GM12878 (cell line): ENCODE data around the gene CAMKMT. TPM values are rescaled to one million over a fixed set of nuclear protein-coding genes. Genes with fewer than 3 reads are reported as not detected.

Experiments used
- ATAC-seq: fragments of 200-7000 bp; cut with Tn5 transposase; 3 replicates; pipeline ENCODE4 v1.9.1; 2020; ENCODE audit warnings: mild to moderate bottlenecking, moderate library complexity
- BruUV-seq: library from RNA; stranded (reverse); fragments of 400-500 nt; replicated peaks from 2 replicates; lab custom pipeline; 2021; lab: Mats Ljungman, UMichigan
- CTCF ChIA-PET: fragments of 300-600 bp; sonication (Branson Sonifier 250); formaldehyde crosslinking; extraction: SDS; loops from one replicate; lab custom pipeline; 2021; ENCODE audit warnings: inconsistent platforms; lab: Yijun Ruan, JAX
- POLR2A ChIA-PET: fragments of 350-600 bp; formaldehyde crosslinking; extraction: SDS; loops from one replicate; lab custom pipeline; 2021; ENCODE audit warnings: inconsistent platforms; lab: Charles Lee
- RAD21 ChIA-PET: fragments of 300-600 bp; sonication (Branson Sonifier 250); formaldehyde crosslinking; loops from one replicate; lab custom pipeline; 2023; ENCODE audit warnings: antibody characterized with exemption; ENCODE audit not compliant: unreplicated experiment; lab: Charles Lee
- SMC1A ChIA-PET: fragments of 300-600 bp; sonication (Branson Sonifier 250); formaldehyde crosslinking; loops from one replicate; lab custom pipeline; 2023; ENCODE audit not compliant: unreplicated experiment, uncharacterized antibody; lab: Charles Lee
- DNase-seq: peaks from one replicate; pipeline ENCODE4 v3.0.0-alpha.2; 2011; ENCODE audit warnings: low read depth, low spot score
- FAIRE-seq: peaks from 3 replicates; lab custom pipeline; 2011; peaks lifted over from hg19 to GRCh38; lab: Jason Lieb, UNC
- H2AFZ ChIP-seq: 2 replicates; pipeline ENCODE4 v1.6.0; 2011; ENCODE audit warnings: low read depth, low read length, control low read depth; ENCODE audit not compliant: control insufficient read depth
- H3K27ac ChIP-seq: 2 replicates; pipeline ENCODE4 v1.5.1; 2011; ENCODE audit warnings: control low read depth; ENCODE audit not compliant: control insufficient read depth, insufficient read depth
- H3K27me3 ChIP-seq, 2 experiments: replicated peaks in 1 of 2; 2 replicates each; pipeline versions ENCODE4 v1.6.0 to v1.6.1; 2011; ENCODE audit warnings: low read length in 1 of 2; ENCODE audit not compliant: control insufficient read depth in 2 of 2, insufficient read depth in 2 of 2
- H3K36me3 ChIP-seq, 2 experiments: 2 replicates each; pipeline ENCODE4 v1.5.1; 2011; ENCODE audit warnings: low read length in 1 of 2; ENCODE audit not compliant: control insufficient read depth in 2 of 2, insufficient read depth in 2 of 2
- H3K4me1 ChIP-seq: 2 replicates; pipeline ENCODE4 v1.6.1; 2011; ENCODE audit warnings: mild to moderate bottlenecking, low read length, moderate library complexity, mixed read lengths; ENCODE audit not compliant: control insufficient read depth, insufficient read depth
- H3K4me2 ChIP-seq: 2 replicates; pipeline ENCODE4 v1.6.0; 2011; ENCODE audit warnings: control low read depth; ENCODE audit not compliant: control insufficient read depth, insufficient read depth
- H3K4me3 ChIP-seq: fragments of 200-600 bp; sonication (generic); 2 replicates; pipeline ENCODE4 v1.5.1; 2016
- H3K79me2 ChIP-seq: 2 replicates; pipeline ENCODE4 v1.6.0; 2011; ENCODE audit warnings: low read length; ENCODE audit not compliant: control insufficient read depth, insufficient read depth
- H3K9ac ChIP-seq: 2 replicates; pipeline ENCODE4 v1.8.0; 2011; ENCODE audit warnings: low read length, control low read depth, mixed read lengths; ENCODE audit not compliant: control insufficient read depth, insufficient read depth
- H3K9me3 ChIP-seq: replicated peaks from 3 replicates; pipeline ENCODE4 v1.5.1; 2011; ENCODE audit warnings: mild to moderate bottlenecking, low read length; ENCODE audit not compliant: control insufficient read depth, insufficient read depth
- H4K20me1 ChIP-seq: 2 replicates; pipeline ENCODE4 v1.6.0; 2011; ENCODE audit not compliant: control insufficient read depth, insufficient read depth
- BMI1 ChIP-seq: fragments of 450-650 bp; IDR thresholded peaks from 2 replicates; pipeline ENCODE4 v1.6.1; 2016; ENCODE audit warnings: mild to moderate bottlenecking, moderate library complexity, borderline replicate concordance
- CBX3 ChIP-seq: fragments of 200-600 bp; sonication (generic); IDR thresholded peaks from 2 replicates; pipeline ENCODE4 v1.6.1; 2016; ENCODE audit warnings: low read depth, borderline replicate concordance
- EP300 ChIP-seq, 2 experiments: fragments of 150-350 bp in 1 of 2; IDR thresholded peaks; 2 replicates each; pipeline ENCODE4 v1.6.1; 2011 to 2012; ENCODE audit warnings: low read depth in 2 of 2, low read length in 2 of 2, borderline replicate concordance in 1 of 2, improper control_type of control experiment in 1 of 2, inconsistent platforms in 1 of 2; ENCODE audit not compliant: control insufficient read depth in 1 of 2
- HSF1 ChIP-seq: fragments of 150-350 bp; IDR thresholded peaks from 2 replicates; pipeline ENCODE4 v1.6.1; 2014; ENCODE audit warnings: mild to moderate bottlenecking, low read depth, low read length
- IRF3 ChIP-seq: fragments of 450-650 bp; IDR thresholded peaks from 2 replicates; pipeline ENCODE4 v1.6.1; 2014; ENCODE audit warnings: mild to moderate bottlenecking
- MTA2 ChIP-seq: fragments of 450-650 bp; IDR thresholded peaks from 2 replicates; pipeline ENCODE4 v1.6.1; 2016; ENCODE audit warnings: low read depth, mild to moderate bottlenecking, moderate library complexity
- NFYB ChIP-seq: IDR thresholded peaks from 2 replicates; pipeline ENCODE4 v1.6.1; 2011; ENCODE audit warnings: low read depth, mild to moderate bottlenecking, low read length, improper control_type of control experiment, moderate library complexity; ENCODE audit not compliant: insufficient read depth
- POLR2A ChIP-seq: IDR thresholded peaks from 2 replicates; pipeline ENCODE4 v1.6.1; 2011; ENCODE audit warnings: low read depth, mild to moderate bottlenecking, low read length
- RB1 ChIP-seq: fragments of 450-650 bp; formaldehyde crosslinking; IDR thresholded peaks from 2 replicates; pipeline ENCODE4 v1.6.1; 2017; ENCODE audit warnings: mild to moderate bottlenecking, borderline replicate concordance
- RCOR1 ChIP-seq: conservative IDR thresholded peaks from 2 replicates; pipeline ENCODE4 v1.6.1; 2012; ENCODE audit warnings: low read depth, low read length, improper control_type of control experiment
- RUNX3 ChIP-seq: IDR thresholded peaks from 2 replicates; pipeline ENCODE4 v1.6.1; 2012; ENCODE audit warnings: low read length, inconsistent platforms
- SMARCA5 ChIP-seq: fragments of 450-650 bp; IDR thresholded peaks from 2 replicates; pipeline ENCODE4 v1.6.1; 2017; ENCODE audit warnings: mild to moderate bottlenecking
- SP1 ChIP-seq: IDR thresholded peaks from one replicate; pipeline ENCODE4 v1.6.1; 2011; ENCODE audit warnings: low read depth, low read length
- SUZ12 ChIP-seq: fragments of 200-600 bp; sonication (generic); IDR thresholded peaks from one replicate; pipeline ENCODE4 v1.6.1; 2018; ENCODE audit warnings: antibody characterized with exemption, mild to moderate bottlenecking; ENCODE audit not compliant: unreplicated experiment
- TCF7 ChIP-seq: IDR thresholded peaks from 2 replicates; pipeline ENCODE4 v1.6.1; 2014; ENCODE audit warnings: antibody characterized with exemption, borderline replicate concordance
- WRNIP1 ChIP-seq: IDR thresholded peaks from 2 replicates; pipeline ENCODE4 v1.6.1; 2011; ENCODE audit warnings: low read depth, low read length, improper control_type of control experiment, borderline replicate concordance
- ZSCAN29 ChIP-seq: fragments of 450-650 bp; IDR thresholded peaks from 2 replicates; pipeline ENCODE4 v1.6.1; 2017; ENCODE audit warnings: mild to moderate bottlenecking, moderate library complexity
- WGBS: methylation state at CpG from one replicate; pipeline ENCODE4 v1.1.6; 2016; ENCODE audit warnings: low lambda C conversion rate; ENCODE audit not compliant: insufficient replicate concordance, insufficient coverage; ENCODE audit errors: missing lambda C conversion rate; 5-methylcytosine and 5-hydroxymethylcytosine counted together
- in situ Hi-C: fragments of 300-500 bp; cut with MboI; formaldehyde crosslinking; loops from 9 replicates; pipeline ENCODE4 v1.14.3; 2018; ENCODE audit warnings: mixed read lengths
- intact Hi-C: fragments of 100-400 bp; cut with micrococcal nuclease; formaldehyde crosslinking; loops from one replicate; pipeline ENCODE4 v1.14.2; 2022; ENCODE audit not compliant: unreplicated experiment
- polyA plus RNA-seq, 11 experiments: library from polyadenylated mRNA; depleted of rRNA in 4 of 11; unstranded in 6 of 11; stranded (reverse) in 5 of 11; fragments of >200 nt; fragmentation: Nextera tagmentation in 4 of 11; fragmentation: Illumina TruSeq in 1 of 11; extraction: Ambion mirVana in 4 of 11; extraction: Trizol in 1 of 11; gene quantifications; 1 replicate in 1 of 11; 2 replicates in 10 of 11; pipeline versions ENCODE4 v1.2.1 to v1.2.3, GENCODE V29; 2011 to 2016; ENCODE audit warnings: inconsistent platforms in 2 of 11, missing spikeins in 2 of 11, low read depth in 1 of 11
- total RNA-seq, 4 experiments: library from RNA; depleted of rRNA in 3 of 4; stranded (reverse); fragments of >200 nt in 3 of 4; fragmentation: Illumina TruSeq in 1 of 4; extraction: Trizol in 1 of 4; gene quantifications; 2 replicates each; pipeline versions ENCODE4 v1.2.1 to v1.2.3, GENCODE V29; 2013 to 2021
- TF ChIP-seq, protein P1 (sequence below): IDR thresholded peaks from 2 replicates; pipeline ENCODE4 v1.6.1; 2012; ENCODE audit warnings: low read depth, low read length, improper control_type of control experiment

The CAMKMT gene
- total and polyA plus RNA-seq, 10 of the 15 experiments (the other 5 are each of a cell fraction or from before 2014, with no cell fraction given), result 2.7 to 16.0 (median 11.8) TPM

DNA sequence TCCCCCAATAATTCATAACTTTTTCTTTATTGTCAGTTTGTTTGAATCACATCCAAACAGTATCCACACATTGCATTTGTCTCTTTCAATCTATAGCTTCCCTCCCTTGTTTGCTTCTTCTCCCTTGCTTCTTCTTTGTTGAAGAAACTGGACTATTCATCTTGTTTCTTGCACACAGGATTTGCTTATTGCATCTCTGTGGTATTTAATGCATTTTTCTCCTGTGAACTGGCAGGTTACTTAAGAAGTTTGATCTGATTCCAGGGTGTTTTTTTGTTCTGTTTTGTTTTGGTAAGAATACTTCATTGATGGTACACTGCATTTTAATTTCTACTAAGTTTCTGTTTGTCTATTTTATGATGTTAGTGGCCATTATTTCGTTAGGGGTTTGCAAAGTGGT lies 166.8 kb downstream of the CAMKMT start:
- H3K27ac ChIP-seq, result no peak overlapping the region
- POLR2A ChIA-PET, result no interaction called here
- intact Hi-C loops (no loop called here), in situ Hi-C loops (no loop called here)
- no peak overlapping the region for H2AFZ ChIP-seq
- FAIRE-seq (no peak), ATAC-seq (no peak), DNase-seq (no peak)
- TF ChIP-seq CBX3 (no peak), BMI1 (no peak), SUZ12 (no peak), EP300 (IDR thresholded peaks at IDR 0.05; ENCODE audit: borderline replicate concordance in 1 of 2, control insufficient read depth in 1 of 2, low read depth in 2 of 2, low read length in 2 of 2) (no peak)
- TF ChIP-seq, protein P1, sequence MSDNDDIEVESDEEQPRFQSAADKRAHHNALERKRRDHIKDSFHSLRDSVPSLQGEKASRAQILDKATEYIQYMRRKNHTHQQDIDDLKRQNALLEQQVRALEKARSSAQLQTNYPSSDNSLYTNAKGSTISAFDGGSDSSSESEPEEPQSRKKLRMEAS, result no peak
- H3K36me3 ChIP-seq, result no peaks in the 10 kb centered on the region
- no peaks in the 10 kb centered on the region for H4K20me1 ChIP-seq
- no peak overlapping the region for H3K9ac ChIP-seq
- no TSS peak for BruUV-seq
- CTCF ChIA-PET, result interaction anchor here (2.9 kb wide), 1 partner anchor 13 kb away, joined by 8 read pairs; no protein-coding TSS in a partner anchor
- SMC1A ChIA-PET, result no interaction called here
- no peaks in the 10 kb centered on the region for H3K27me3 ChIP-seq
- RAD21 ChIA-PET, result interaction anchor here (0.6 kb wide), 1 partner anchor 12 kb away, joined by 3 read pairs; no protein-coding TSS in a partner anchor
- no peak overlapping the region for H3K4me3 ChIP-seq
- no peaks in the 10 kb centered on the region for H3K9me3 ChIP-seq
- no peaks in the 10 kb centered on the region for H3K79me2 ChIP-seq
- H3K4me2 ChIP-seq, result no peak overlapping the region
- H3K4me1 ChIP-seq, result no peaks in the 10 kb centered on the region
- WGBS, result 95% methylated on average over 1 of the region's 1 CpG

DNA sequence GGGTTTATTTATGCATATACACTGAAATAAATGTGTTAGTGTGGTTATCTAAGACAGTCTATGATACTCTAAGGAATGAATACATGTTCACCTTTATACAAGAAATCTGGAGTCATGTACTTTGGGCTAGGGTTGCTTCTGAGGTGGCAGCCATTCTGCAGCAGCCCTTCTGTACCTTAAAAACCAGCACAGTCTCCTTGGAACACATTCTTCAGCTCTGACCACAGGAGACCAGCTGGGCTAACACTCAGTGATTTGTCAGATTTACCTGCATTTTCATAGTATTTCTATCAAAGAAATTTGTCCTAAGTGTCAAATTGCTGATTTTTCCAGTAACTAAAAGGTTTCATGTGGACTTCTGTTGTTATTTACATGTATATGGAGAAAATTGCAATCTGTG lies 167.7 kb downstream of the CAMKMT start:
- CTCF ChIA-PET, result interaction anchor here (1.2 to 1.4 kb wide), 2 partner anchors 30 to 31 kb away, joined by 3 read pairs; no protein-coding TSS in a partner anchor
- Histone ChIP-seq H3K27ac (no peak overlapping the region), H3K36me3 (no peaks in the 10 kb centered on the region), H3K79me2 (no peaks in the 10 kb centered on the region), H2AFZ (no peak overlapping the region), H3K9me3 (no peaks in the 10 kb centered on the region), H3K9ac (no peak overlapping the region), H3K4me1 (no peaks in the 10 kb centered on the region), H3K4me3 (no peak overlapping the region), H3K27me3 (no peaks in the 10 kb centered on the region), H3K4me2 (no peak overlapping the region), H4K20me1 (no peaks in the 10 kb centered on the region)
- FAIRE-seq (no peak), ATAC-seq (no peak), DNase-seq (no peak)
- intact Hi-C loops (no loop called here), in situ Hi-C loops (no loop called here)
- POLR2A ChIA-PET, result no interaction called here
- SMC1A ChIA-PET, result interaction anchor here (1.0 to 1.4 kb wide), 3 partner anchors 11 to 98 kb away, joined by 3 to 4 read pairs (median 3); no protein-coding TSS in a partner anchor
- RAD21 ChIA-PET, result interaction anchor here (0.6 kb wide), 2 partner anchors 13 kb away, joined by 3 read pairs; no protein-coding TSS in a partner anchor
- no TSS peak for BruUV-seq
- TF ChIP-seq SMARCA5 (no peak), RCOR1 (no peak), RB1 (no peak), TCF7 (no peak), MTA2 (no peak), POLR2A (no peak), SP1 (no peak), ZSCAN29 (no peak), NFYB (no peak), IRF3 (no peak), HSF1 (no peak), WRNIP1 (no peak), RUNX3 (no peak)
